ENCODE data around the gene MTA3.

- TF ChIP-seq EZH2 (IDR thresholded peaks at IDR 0.05; ENCODE audit: borderline replicate concordance, low read length), result no peak
- no peak for TF ChIP-seq CTCF (conservative IDR thresholded peaks at IDR 0.05 in 1 of 2, IDR thresholded peaks at IDR 0.05 in 1 of 2; ENCODE audit: extremely low read depth in 1 of 2, insufficient read depth in 1 of 2, low read depth in 1 of 2, low read length in 2 of 2)
Measured at GRCh38 chr2:42693688-42694479, 125.5 kb downstream of the MTA3 start.
